ENCODE measurements around the gene TCHP.

TCHP gene

GRCh38 chr12:109961612-109962011 lies 61.5 kb downstream of the TCHP start:
- no peak for DNase-seq (ENCODE audit: low read depth in 2 of 2)

- DNase-seq (ENCODE audit: low read depth in 2 of 2) = no peak
Observed at GRCh38 chr12:109962398-109962797, 62.3 kb downstream of the TCHP start.

DNA sequence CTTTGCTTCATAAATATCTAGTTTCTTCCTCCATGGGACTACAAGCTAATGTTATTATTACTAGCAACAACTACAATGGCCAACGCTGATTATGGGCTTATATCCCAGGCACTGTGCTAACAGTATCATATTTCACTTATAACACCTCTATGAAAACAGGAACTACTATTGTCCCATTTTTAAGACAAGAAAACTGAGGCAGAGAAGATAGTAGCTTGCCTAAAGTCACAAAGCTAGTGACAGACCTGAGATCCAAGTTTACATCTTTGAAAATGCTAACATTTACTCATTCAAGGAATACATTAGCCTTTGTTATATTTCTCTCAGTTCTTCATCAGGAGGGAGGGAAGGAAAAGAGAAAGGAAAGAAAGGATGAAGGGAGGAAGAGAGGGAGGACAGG lies 63.3 kb downstream of the TCHP start:
- no peak for DNase-seq (ENCODE audit: low read depth in 2 of 2)

GRCh38 chr12:109963743-109964429 lies 63.8 kb downstream of the TCHP start:
- no peak for DNase-seq (ENCODE audit: low read depth in 2 of 2)

DNA sequence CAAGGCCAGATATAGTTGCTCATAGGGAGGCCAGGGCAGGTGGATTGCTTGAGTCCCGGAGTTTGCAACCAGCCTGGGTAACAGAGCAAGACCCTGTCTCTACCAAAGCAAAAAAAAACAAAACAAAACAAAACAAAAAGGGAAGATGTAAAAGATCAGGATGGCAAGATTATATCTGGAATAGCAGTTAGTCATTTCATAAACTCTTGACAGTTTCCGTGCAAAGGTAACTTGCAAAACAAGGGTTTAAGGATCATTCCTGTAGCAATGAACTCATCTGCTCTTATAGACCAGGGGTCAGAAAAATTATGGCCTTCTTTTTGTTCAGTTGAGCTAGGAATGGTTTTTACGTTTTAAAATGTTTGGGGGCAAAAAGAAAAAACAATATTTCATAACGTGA lies 66.5 kb downstream of the TCHP start:
- DNase-seq (ENCODE audit: low read depth in 2 of 2) = no peak

- DNase-seq (ENCODE audit: low read depth in 2 of 2) = no peak
Observed at GRCh38 chr12:109967383-109968031, 67.4 kb downstream of the TCHP start.
